ENCODE data around the gene CLMN. TPM values are rescaled to one million over a fixed set of nuclear protein-coding genes. Genes with fewer than 3 reads are reported as not detected.

The CLMN gene
- total and polyA plus RNA-seq, 9 of the 15 experiments (the other 6 are each of a cell fraction or from before 2014, with no cell fraction given): 0.01 to 0.18 (median 0.07) TPM; not detected in 4

- no peak overlapping the region for H3K4me3 ChIP-seq
- CTCF ChIA-PET (ENCODE audit: low intra/inter-chr PET ratio): no interaction called here
- no peak overlapping the region for H3K27ac ChIP-seq (ENCODE audit: extremely low read depth, low read depth, low read length)
- 0% methylated on average over 4 of the region's 9 CpGs for WGBS (ENCODE audit: insufficient coverage, low coverage, missing lambda C conversion rate)
- no peaks in the 10 kb centered on the region for H3K4me1 ChIP-seq (replicated peaks in 1 of 2; ENCODE audit: control insufficient read depth in 2 of 2, insufficient read depth in 2 of 2, low read length in 2 of 2)
- TF ChIP-seq XRCC5 (IDR thresholded peaks at IDR 0.05; ENCODE audit: low read depth, low read length): no peak
- TF ChIP-seq YBX1 (IDR thresholded peaks at IDR 0.05): no peak
- no peak for TF ChIP-seq SRSF3 (IDR thresholded peaks at IDR 0.05; ENCODE audit: insufficient read depth, low read length)
- TF ChIP-seq EGR1 (conservative IDR thresholded peaks at IDR 0.05): no peak
- TF ChIP-seq TAL1 (IDR thresholded peaks at IDR 0.05): no peak
- no peak for TF ChIP-seq ARID2 (IDR thresholded peaks at IDR 0.05)
- no peak for TF ChIP-seq ZNF124 (CRISPR knock-in tag; IDR thresholded peaks at IDR 0.05)
- TF ChIP-seq GTF2E2 (tag; IDR thresholded peaks at IDR 0.05): no peak
- TF ChIP-seq, protein P1, sequence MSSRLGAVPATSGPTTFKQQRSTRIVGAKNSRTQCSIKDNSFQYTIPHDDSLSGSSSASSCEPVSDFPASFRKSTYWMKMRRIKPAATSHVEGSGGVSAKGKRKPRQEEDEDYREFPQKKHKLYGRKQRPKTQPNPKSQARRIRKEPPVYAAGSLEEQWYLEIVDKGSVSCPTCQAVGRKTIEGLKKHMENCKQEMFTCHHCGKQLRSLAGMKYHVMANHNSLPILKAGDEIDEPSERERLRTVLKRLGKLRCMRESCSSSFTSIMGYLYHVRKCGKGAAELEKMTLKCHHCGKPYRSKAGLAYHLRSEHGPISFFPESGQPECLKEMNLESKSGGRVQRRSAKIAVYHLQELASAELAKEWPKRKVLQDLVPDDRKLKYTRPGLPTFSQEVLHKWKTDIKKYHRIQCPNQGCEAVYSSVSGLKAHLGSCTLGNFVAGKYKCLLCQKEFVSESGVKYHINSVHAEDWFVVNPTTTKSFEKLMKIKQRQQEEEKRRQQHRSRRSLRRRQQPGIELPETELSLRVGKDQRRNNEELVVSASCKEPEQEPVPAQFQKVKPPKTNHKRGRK (tag; IDR thresholded peaks at IDR 0.05): no peak
- TF ChIP-seq, protein P2, sequence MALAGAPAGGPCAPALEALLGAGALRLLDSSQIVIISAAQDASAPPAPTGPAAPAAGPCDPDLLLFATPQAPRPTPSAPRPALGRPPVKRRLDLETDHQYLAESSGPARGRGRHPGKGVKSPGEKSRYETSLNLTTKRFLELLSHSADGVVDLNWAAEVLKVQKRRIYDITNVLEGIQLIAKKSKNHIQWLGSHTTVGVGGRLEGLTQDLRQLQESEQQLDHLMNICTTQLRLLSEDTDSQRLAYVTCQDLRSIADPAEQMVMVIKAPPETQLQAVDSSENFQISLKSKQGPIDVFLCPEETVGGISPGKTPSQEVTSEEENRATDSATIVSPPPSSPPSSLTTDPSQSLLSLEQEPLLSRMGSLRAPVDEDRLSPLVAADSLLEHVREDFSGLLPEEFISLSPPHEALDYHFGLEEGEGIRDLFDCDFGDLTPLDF (CRISPR knock-in tag; IDR thresholded peaks at IDR 0.05): no peak
- TF ChIP-seq, protein P3, sequence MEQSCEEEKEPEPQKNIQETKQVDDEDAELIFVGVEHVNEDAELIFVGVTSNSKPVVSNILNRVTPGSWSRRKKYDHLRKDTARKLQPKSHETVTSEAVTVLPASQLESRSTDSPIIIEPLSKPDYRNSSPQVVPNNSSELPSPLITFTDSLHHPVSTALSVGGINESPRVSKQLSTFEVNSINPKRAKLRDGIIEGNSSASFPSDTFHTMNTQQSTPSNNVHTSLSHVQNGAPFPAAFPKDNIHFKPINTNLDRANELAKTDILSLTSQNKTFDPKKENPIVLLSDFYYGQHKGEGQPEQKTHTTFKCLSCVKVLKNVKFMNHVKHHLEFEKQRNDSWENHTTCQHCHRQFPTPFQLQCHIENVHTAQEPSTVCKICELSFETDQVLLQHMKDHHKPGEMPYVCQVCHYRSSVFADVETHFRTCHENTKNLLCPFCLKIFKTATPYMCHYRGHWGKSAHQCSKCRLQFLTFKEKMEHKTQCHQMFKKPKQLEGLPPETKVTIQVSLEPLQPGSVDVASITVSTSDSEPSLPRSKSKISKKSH (CRISPR knock-in tag; IDR thresholded peaks at IDR 0.05): no peak
- TF ChIP-seq SMC3 (conservative IDR thresholded peaks at IDR 0.05; ENCODE audit: insufficient read depth, low read depth, low read length): no peak
- TF ChIP-seq ZNF174 (CRISPR knock-in tag; IDR thresholded peaks at IDR 0.05): no peak
- TF ChIP-seq ZNF57 (CRISPR knock-in tag; IDR thresholded peaks at IDR 0.05): no peak
- TF ChIP-seq SP2 (IDR thresholded peaks at IDR 0.05; ENCODE audit: extremely low read depth, low read depth, low read length, poor library complexity, severe bottlenecking): no peak
- TF ChIP-seq, protein P4, sequence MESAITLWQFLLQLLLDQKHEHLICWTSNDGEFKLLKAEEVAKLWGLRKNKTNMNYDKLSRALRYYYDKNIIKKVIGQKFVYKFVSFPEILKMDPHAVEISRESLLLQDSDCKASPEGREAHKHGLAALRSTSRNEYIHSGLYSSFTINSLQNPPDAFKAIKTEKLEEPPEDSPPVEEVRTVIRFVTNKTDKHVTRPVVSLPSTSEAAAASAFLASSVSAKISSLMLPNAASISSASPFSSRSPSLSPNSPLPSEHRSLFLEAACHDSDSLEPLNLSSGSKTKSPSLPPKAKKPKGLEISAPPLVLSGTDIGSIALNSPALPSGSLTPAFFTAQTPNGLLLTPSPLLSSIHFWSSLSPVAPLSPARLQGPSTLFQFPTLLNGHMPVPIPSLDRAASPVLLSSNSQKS (CRISPR knock-in tag; IDR thresholded peaks at IDR 0.05): no peak
- no peak for TF ChIP-seq ILK (tag; IDR thresholded peaks at IDR 0.05; ENCODE audit: borderline replicate concordance, low read depth)
- no peak overlapping the region for H3K9ac ChIP-seq (ENCODE audit: insufficient read depth in 1 of 2, low read depth in 2 of 2, low read length in 2 of 2)
- H3K9me3 ChIP-seq (replicated peaks; ENCODE audit: control insufficient read depth, insufficient read depth, low read depth, low read length): no peaks in the 10 kb centered on the region
- intact Hi-C loops (cut with micrococcal nuclease) (no loop called here), in situ Hi-C loops (cut with MboI) (no loop called here)
- BruUV-seq (replicated peaks): no TSS peak
- FAIRE-seq (no peak), DNase-seq (ENCODE audit: extremely low read depth in 1 of 4, low spot score in 3 of 4) (no peak), ATAC-seq (no peak)
- no peaks in the 10 kb centered on the region for H3K9me1 ChIP-seq (ENCODE audit: control insufficient read depth, insufficient read depth, low read length)
- H3K36me3 ChIP-seq (ENCODE audit: control insufficient read depth, insufficient read depth, low read length): no peaks in the 10 kb centered on the region
- POLR2A ChIA-PET: no interaction called here
- H3K27me3 ChIP-seq (ENCODE audit: control insufficient read depth in 2 of 2, insufficient read depth in 2 of 2, low read length in 2 of 2): no peaks in the 10 kb centered on the region; a peak in 1 of 5 replicates
- H4K20me1 ChIP-seq (replicated peaks; ENCODE audit: control insufficient read depth, insufficient read depth, low read length): no peaks in the 10 kb centered on the region
- no peak overlapping the region for H3K4me2 ChIP-seq (ENCODE audit: insufficient read depth, low read length)
- no peaks in the 10 kb centered on the region for H3K79me2 ChIP-seq (ENCODE audit: control insufficient read depth, insufficient read depth, low read length)
- H2AFZ ChIP-seq (ENCODE audit: low read depth, low read length): no peak overlapping the region
These were observed 34.0 kb upstream of the CLMN start for GRCh38 chr14:95353664-95354063.

All from K562 (cell line).